HEK293 (cell line): ENCODE data around the gene ZNF154.

Experiments used
- CTCF ChIP-seq: fragments of 450-650 bp; formaldehyde crosslinking; IDR thresholded peaks from 2 replicates; pipeline ENCODE4 v1.5.1; 2016; ENCODE audit warnings: missing biosample characterization, missing genetic modification characterization
- KLF16 ChIP-seq: fragments of 450-650 bp; formaldehyde crosslinking; IDR thresholded peaks from 2 replicates; pipeline ENCODE4 v1.5.1; 2017; ENCODE audit warnings: missing biosample characterization, missing genetic modification characterization
- SETDB1 ChIP-seq: IDR thresholded peaks from one replicate; pipeline ENCODE4 v1.6.1; 2017; ENCODE audit warnings: mild to moderate bottlenecking, low read length, moderate library complexity, mixed read lengths; ENCODE audit not compliant: insufficient read length
- TCF7L2 ChIP-seq: IDR thresholded peaks from 2 replicates; pipeline ENCODE4 v1.6.1; 2011; ENCODE audit warnings: low read depth, mild to moderate bottlenecking, inconsistent platforms, low read length, moderate library complexity, borderline replicate concordance
- ZFP3 ChIP-seq: fragments of 450-650 bp; formaldehyde crosslinking; IDR thresholded peaks from 2 replicates; pipeline ENCODE4 v1.5.1; 2016; ENCODE audit warnings: low read depth, missing biosample characterization, missing genetic modification characterization
- ZNF10 ChIP-seq: fragments of 450-650 bp; formaldehyde crosslinking; IDR thresholded peaks from 2 replicates; pipeline ENCODE4 v1.5.1; 2017; ENCODE audit warnings: missing biosample characterization, missing genetic modification characterization
- ZNF114 ChIP-seq: fragments of 450-650 bp; formaldehyde crosslinking; IDR thresholded peaks from 2 replicates; pipeline ENCODE4 v1.5.0; 2017; ENCODE audit warnings: missing biosample characterization, missing genetic modification characterization
- ZNF121 ChIP-seq: fragments of 450-650 bp; formaldehyde crosslinking; IDR thresholded peaks from 2 replicates; pipeline ENCODE4 v1.5.1; 2016; ENCODE audit warnings: missing biosample characterization, missing genetic modification characterization
- ZNF2 ChIP-seq: fragments of 450-650 bp; formaldehyde crosslinking; IDR thresholded peaks from 2 replicates; pipeline ENCODE4 v1.5.1; 2016; ENCODE audit warnings: missing biosample characterization, missing genetic modification characterization
- ZNF302 ChIP-seq: fragments of 450-650 bp; formaldehyde crosslinking; IDR thresholded peaks from 2 replicates; pipeline ENCODE4 v1.5.1; 2016; ENCODE audit warnings: missing biosample characterization, missing genetic modification characterization, low read depth

GRCh38 chr19:57653689-57654088 lies 55.3 kb downstream of the ZNF154 start:
- TF ChIP-seq ZNF2 (no peak), ZFP3 (tag by site-specific recombination) (no peak), ZNF10 (tag by site-specific recombination) (no peak), TCF7L2 (no peak), CTCF (tag by site-specific recombination) (no peak), ZNF114 (tag by site-specific recombination) (no peak), KLF16 (tag by site-specific recombination) (no peak), ZNF121 (no peak), ZNF302 (no peak), SETDB1 (peak; percentile 12)
